HG03378 (cell line): ENCODE results near the gene ARIH2.
"Not testable (repeated sequence)": the region's sequence is repeated elsewhere in the genome, so short reads cannot be mapped to it uniquely, and the experiment has no call there.

Experiments
- ATAC-seq: cut with Tn5 transposase; IDR thresholded peaks from one replicate; pipeline ENCODE4 v1.9.1; 2021; ENCODE audit warnings: mild to moderate bottlenecking, moderate library complexity; ENCODE audit not compliant: unreplicated experiment

ARIH2 gene

GRCh38 chr3:48999085-48999858 is 80.6 kb downstream of the ARIH2 start:
- no peak for ATAC-seq

DNA sequence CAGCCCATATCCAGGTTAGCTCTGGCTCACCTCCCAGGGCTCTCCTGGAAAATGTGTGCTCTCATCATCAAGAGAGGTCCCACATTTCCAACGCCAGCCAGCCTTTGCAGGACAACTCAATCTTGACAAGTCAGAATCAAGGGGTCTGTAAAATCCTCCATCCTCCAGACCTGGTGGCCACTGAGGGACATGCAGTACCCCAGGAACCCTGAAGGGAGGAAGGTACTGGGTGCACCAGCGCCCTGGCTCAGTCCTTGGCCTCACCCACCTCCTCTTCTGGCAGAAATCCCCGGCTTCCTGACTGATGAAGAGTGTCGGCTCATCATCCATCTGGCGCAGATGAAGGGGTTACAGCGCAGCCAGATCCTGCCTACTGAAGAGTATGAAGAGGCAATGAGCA is 82.5 kb downstream of the ARIH2 start:
- ATAC-seq, result no peak

GRCh38 chr3:49004352-49005302 is 86.0 kb downstream of the ARIH2 start:
- ATAC-seq, result no peak

DNA sequence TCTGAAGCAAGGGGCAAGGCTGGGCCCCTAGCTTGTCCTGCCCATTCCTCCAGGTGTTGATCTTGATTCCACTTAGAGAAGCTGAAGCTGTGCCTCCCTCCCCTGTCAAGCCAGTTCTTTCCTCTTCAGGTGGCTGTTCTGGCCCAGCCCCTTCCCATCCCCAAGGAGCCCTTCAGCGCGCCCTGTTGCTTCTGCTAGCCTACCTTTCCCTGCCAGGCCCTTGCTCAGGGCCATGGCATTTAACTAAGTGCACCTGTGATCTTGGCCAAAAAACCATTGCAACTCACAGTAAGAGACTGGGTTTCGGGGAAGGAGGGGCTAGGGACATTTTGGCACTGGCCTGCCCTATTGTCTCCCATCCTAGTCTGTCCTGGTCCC is 86.7 kb downstream of the ARIH2 start:
- ATAC-seq, result no peak

- ATAC-seq, result no peak
These were observed 87.4 kb downstream of the ARIH2 start for GRCh38 chr3:49005998-49006397.

GRCh38 chr3:49006408-49007067 is 87.9 kb downstream of the ARIH2 start:
- no peak for ATAC-seq

- ATAC-seq, result peak; percentile 73
These were observed 88.6 kb downstream of the ARIH2 start, which contains the start of gene WDR6 for GRCh38 chr3:49007068-49007770. Gene WDR6, plus strand, starts transcription at chr3:49007391. Its CDS starts 41 bp downstream, at chr3:49007432.

DNA sequence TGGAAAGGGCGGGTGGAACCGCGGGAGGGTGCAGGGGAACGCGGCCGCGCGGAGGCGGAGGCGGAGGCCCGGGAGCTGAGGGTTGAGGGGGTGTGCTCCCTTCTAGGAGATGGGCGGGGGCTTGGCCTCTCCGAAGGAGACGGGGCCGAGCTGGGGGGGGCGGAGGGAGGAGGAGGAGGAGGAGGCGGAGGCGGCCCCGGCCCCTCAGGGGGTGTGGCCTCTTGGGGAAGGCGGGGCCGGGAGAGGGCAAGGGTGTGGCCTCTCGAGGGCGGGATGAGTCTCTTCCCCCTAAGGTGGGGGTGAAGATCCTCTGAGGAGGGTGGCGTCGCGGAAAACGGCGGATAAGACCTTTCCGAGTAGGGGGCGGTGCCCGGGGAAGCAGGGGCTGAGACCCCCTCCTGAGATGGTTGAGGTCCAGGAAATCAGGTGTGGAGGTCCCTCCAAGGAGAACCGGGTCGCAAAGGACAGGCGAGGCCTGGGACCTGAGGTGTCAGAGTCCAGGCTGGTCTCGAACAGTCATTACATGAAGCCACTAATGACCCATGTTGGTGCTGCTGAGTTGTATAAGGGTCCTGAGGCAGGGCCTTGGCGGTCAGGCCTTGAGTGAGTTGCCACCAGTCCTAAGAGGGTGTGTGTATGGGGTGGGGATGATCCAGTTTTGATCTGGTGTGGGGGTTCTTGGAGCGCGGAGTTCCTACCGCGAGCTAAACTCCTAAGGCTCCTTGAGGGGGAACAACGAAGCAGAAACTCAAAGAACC is 89.3 kb downstream of the ARIH2 start:
- peak; percentile 22 for ATAC-seq

- not testable (repeated sequence) for ATAC-seq
These were observed 90.0 kb downstream of the ARIH2 start for GRCh38 chr3:49008627-49009026.

DNA sequence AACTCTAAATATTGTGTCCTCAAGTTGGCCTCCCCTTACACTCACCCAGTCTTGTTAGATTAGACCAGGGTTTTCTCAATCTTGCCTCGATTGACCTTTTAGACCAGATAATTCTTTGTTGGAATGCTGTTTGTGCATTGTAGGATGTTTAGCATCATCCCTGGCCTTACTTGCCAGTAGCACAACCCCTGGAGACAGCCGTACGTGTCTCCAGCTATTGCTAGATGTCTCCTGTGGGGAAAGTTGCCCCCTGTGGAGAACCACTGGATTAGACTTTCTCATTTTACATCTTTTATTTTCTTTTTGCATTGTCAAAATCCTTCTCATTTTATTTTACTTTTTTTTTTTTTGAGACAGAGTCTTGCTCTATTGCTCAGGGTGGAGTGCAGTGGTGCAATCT is 90.8 kb downstream of the ARIH2 start:
- ATAC-seq, result no peak

GRCh38 chr3:49012441-49013017 is 93.9 kb downstream of the ARIH2 start:
- ATAC-seq, result no peak

GRCh38 chr3:49013113-49013737 is 94.6 kb downstream of the ARIH2 start:
- no peak for ATAC-seq

- no peak for ATAC-seq
These were observed 95.4 kb downstream of the ARIH2 start for GRCh38 chr3:49013738-49014660.

- no peak for ATAC-seq
These were observed 96.4 kb downstream of the ARIH2 start for GRCh38 chr3:49015072-49015471.

- no peak for ATAC-seq
These were observed 97.1 kb downstream of the ARIH2 start for GRCh38 chr3:49015765-49016164.

DNA sequence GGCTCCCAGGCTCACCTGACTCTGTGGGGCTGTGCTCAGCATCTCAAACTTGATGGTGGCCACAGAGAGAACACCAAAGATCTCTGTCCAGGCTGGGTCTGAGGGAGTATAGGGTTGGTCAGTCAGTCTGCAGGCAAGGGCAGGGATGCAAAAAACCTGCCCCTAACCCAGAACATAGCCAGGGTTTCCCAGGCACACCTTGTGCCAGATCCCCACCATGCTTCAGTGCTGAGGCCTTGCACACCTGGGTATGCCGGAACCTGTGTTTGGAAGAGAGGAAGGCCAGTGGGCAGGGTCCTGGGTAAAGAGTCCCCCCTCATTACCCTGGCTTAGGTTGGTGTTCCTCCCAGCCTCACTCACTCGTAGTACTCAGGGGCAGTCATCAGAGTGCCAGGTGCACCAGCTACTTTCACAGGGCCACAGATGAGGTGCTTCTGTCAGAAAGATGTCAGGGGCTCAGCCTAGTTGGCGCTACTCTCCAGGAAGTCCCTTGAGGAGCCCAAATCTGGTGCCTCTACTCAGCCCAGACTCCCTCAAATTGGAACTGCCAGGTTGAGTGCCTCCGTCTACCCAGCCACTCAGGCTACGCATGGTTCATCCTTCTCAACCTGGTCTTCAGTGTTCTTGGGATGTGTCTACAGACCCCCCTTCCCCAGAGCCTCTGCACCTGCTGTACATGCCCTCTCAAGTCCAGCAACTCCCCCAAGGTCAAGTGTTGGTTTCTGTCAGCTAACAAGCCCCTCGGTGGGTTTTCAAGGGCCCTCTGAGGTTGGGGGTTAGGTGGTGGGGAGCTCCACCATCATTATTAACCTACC is 98.0 kb downstream of the ARIH2 start:
- no peak for ATAC-seq
